A673 (cell line): ENCODE data around the gene CD83.

Experiments used
- CTCF ChIP-seq: fragments of 300-800, 200-600 bp; sonication (generic); conservative IDR thresholded peaks from 2 replicates; pipeline ENCODE4 v1.5.1; 2017; ENCODE audit warnings: low read depth, mild to moderate bottlenecking, antibody characterized with exemption, low read length, moderate library complexity, mixed read lengths
- EZH2 ChIP-seq: fragments of 200-600 bp; sonication (generic); IDR thresholded peaks from 2 replicates; pipeline ENCODE4 v1.6.1; 2017; ENCODE audit warnings: borderline replicate concordance, low read depth, mild to moderate bottlenecking, mixed read lengths, antibody characterized with exemption, low read length; ENCODE audit not compliant: poor library complexity, severe bottlenecking

DNA sequence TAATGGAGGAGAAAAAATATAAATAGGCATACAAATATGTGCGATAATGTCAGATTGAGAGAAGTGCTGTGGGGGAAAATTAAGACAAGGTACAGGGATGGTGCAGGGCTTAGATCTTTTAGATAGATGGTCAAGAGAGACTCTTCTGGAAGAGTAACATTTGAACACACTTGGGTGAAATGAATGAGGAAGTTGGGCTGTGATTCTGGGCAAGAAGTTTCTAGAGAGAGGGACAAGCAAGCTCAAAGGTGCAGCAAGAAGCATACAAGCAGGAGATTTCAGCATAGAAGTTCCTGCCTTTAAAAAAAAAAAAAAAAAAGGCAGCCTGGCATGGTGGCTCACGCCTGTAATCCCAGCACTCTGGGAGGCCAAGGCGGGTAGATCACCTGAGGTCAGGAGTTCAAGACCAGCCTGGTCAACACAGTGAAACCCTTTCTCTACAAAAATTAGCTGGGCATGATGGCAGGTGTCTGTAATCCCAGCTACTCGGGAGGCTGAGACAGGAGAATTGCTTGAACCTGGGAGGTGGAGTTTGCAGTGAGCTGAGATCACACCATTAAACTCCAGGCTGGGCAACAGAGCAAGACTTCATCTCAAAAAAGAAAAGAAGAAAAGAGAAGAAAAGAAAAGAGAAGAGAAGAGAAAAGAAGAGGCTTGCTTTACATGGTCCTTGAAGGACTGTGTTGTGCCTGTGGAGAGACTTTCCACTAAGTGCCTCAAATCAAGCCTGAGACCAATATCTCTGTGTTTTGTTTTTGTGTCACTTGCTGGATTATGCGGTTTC, 9.7 kb upstream of the CD83 start:
- TF ChIP-seq CTCF (no peak), EZH2 (no peak)
